ENCODE results near the gene GUCA2A. TPM values are rescaled to one million over a fixed set of nuclear protein-coding genes. Genes with fewer than 3 reads are reported as not detected.
A peak's percentile ranks its signal among the peaks of the same experiment; 100 is the strongest.
"Not testable (repeated sequence)": the region's sequence is repeated elsewhere in the genome, so short reads cannot be mapped to it uniquely, and the experiment has no call there.

Gene GUCA2A
- total RNA-seq: 1 to 10 TPM in 2 of 6 donors, under 1 TPM in 3, not detected in 1; 0.55 to 1.4 (median 0.69) TPM
- 1 to 10 TPM; 1.8 to 3.4 TPM for polyA plus RNA-seq

GRCh38 chr1:42164551-42165420, at the start of gene GUCA2A:
Gene GUCA2A, minus strand, starts transcription at chr1:42164745. Its CDS starts 33 bp downstream, at chr1:42164712.
- H3K4me1 ChIP-seq: no peaks in the 10 kb centered on the region
- intact Hi-C loops (cut with DNase I): no loop called here
- H3K36me3 ChIP-seq: no peaks in the 10 kb centered on the region
- H3K27ac ChIP-seq: no peak within 1 kb of the TSS
- WGBS, 2 donors: 65 to 67% methylated on average over 24 of the region's 24 CpGs
- H3K27me3 ChIP-seq: no peaks in the 10 kb centered on the region
- H3K9me3 ChIP-seq: no peaks in the 10 kb centered on the region
- DNase-seq (peak in 1 of 6 donors; percentile 32), ATAC-seq (peak in 3 of 4 donors; percentile 9 to 32 (median 15)), FAIRE-seq (no peak)
- H3K4me3 ChIP-seq: no peak within 1 kb of the TSS
- TF ChIP-seq CTCF (IDR thresholded peaks at IDR 0.05): no peak

- Histone ChIP-seq H3K27ac (no peak overlapping the region), H3K4me3 (no peak overlapping the region), H3K36me3 (no peaks in the 10 kb centered on the region), H3K27me3 (no peaks in the 10 kb centered on the region), H3K9me3 (no peaks in the 10 kb centered on the region), H3K4me1 (peaks cover 10 to 26% (median 20%) of the 10 kb centered on the region in 3 donors)
- 63 to 72% methylated on average over 2 of the region's 2 CpGs for WGBS, 2 donors
- FAIRE-seq (no peak), ATAC-seq (no peak), DNase-seq (no peak)
- no peak for TF ChIP-seq CTCF (IDR thresholded peaks at IDR 0.05)
- intact Hi-C loops (cut with DNase I): no loop called here
Measured at GRCh38 chr1:42211224-42211623, 46.7 kb upstream of the GUCA2A start.

- Histone ChIP-seq H3K27ac (no peak overlapping the region), H3K9me3 (no peaks in the 10 kb centered on the region), H3K36me3 (no peaks in the 10 kb centered on the region), H3K4me1 (peaks cover 10 to 27% (median 20%) of the 10 kb centered on the region in 3 donors), H3K4me3 (no peak overlapping the region), H3K27me3 (no peaks in the 10 kb centered on the region)
- FAIRE-seq (no peak), ATAC-seq (no peak), DNase-seq (no peak)
- intact Hi-C loops (cut with DNase I): no loop called here
- WGBS, 2 donors: 74 to 76% methylated on average over 6 of the region's 6 CpGs
- TF ChIP-seq CTCF (IDR thresholded peaks at IDR 0.05): no peak
Measured at GRCh38 chr1:42210421-42211133, 46.0 kb upstream of the GUCA2A start.

- Histone ChIP-seq H3K27me3 (no peaks in the 10 kb centered on the region), H3K27ac (no peak overlapping the region), H3K9me3 (no peaks in the 10 kb centered on the region), H3K4me1 (peaks cover 2 to 19% (median 14%) of the 10 kb centered on the region in 3 donors), H3K4me3 (no peak overlapping the region), H3K36me3 (no peaks in the 10 kb centered on the region)
- FAIRE-seq (no peak), DNase-seq (no peak), ATAC-seq (no peak)
- TF ChIP-seq CTCF (IDR thresholded peaks at IDR 0.05): no peak
- 89 to 93% methylated on average over 6 of the region's 6 CpGs for WGBS, 2 donors
- intact Hi-C loops (cut with DNase I): no loop called here
Measured at GRCh38 chr1:42209526-42210251, 45.1 kb upstream of the GUCA2A start.

GRCh38 chr1:42206930-42207329, 42.4 kb upstream of the GUCA2A start:
- H3K27ac ChIP-seq; FAIRE-seq; H3K36me3 ChIP-seq; H3K4me3 ChIP-seq; intact Hi-C loops (cut with DNase I); H3K4me1 ChIP-seq; H3K27me3 ChIP-seq; H3K9me3 ChIP-seq; DNase-seq; ATAC-seq: not testable (repeated sequence)
- 100% methylated on average over 2 of the region's 2 CpGs for WGBS, 2 donors
